Left lung (tissue), 10 donors: Measurements from ENCODE around the gene OR9Q1. TPM values are rescaled to one million over a fixed set of nuclear protein-coding genes. Genes with fewer than 3 reads are reported as not detected.

ENCODE experiments used
- ATAC-seq: fragments of 200-7000 bp; cut with Tn5 transposase; one replicate; pipeline ENCODE4 v1.9.1; 2020; ENCODE audit warnings: moderate library complexity
- DNase-seq, 4 donors: peaks; one replicate each; pipeline ENCODE4 v3.0.0-alpha.2; 2013 to 2020
- H3K27ac ChIP-seq, 2 donors: fragments of 200-600 bp; sonication (generic) in 1 of 2; one replicate each; pipeline versions ENCODE4 v1.5.0 to v1.8.0; 2020 to 2021
- H3K27me3 ChIP-seq, 2 donors: fragments of 200-600 bp; sonication (generic) in 1 of 2; one replicate each; pipeline versions ENCODE4 v1.5.0 to v1.8.0; 2020 to 2021
- H3K36me3 ChIP-seq, 2 donors: fragments of 200-600 bp; sonication (generic) in 1 of 2; one replicate each; pipeline versions ENCODE4 v1.5.0 to v1.8.0; 2020 to 2021
- H3K4me1 ChIP-seq, 2 donors: fragments of 200-600 bp; one replicate each; pipeline ENCODE4 v1.8.0; 2021
- H3K4me3 ChIP-seq, 2 donors: fragments of 200-600 bp; sonication (generic) in 1 of 2; one replicate each; pipeline versions ENCODE4 v1.5.0 to v1.8.0; 2020 to 2021; ENCODE audit warnings: mild to moderate bottlenecking in 1 of 2
- H3K9me3 ChIP-seq, 2 donors: fragments of 200-600 bp; sonication (generic) in 1 of 2; one replicate each; pipeline versions ENCODE4 v1.5.0 to v1.8.0; 2020 to 2021
- intact Hi-C, 2 donors: fragments of 100-400 bp; cut with DNase I; formaldehyde crosslinking; loops; one replicate each; pipeline versions ENCODE4 v1.11.2 to v1.14.2; 2022
- polyA plus RNA-seq, 6 donors: library from polyadenylated mRNA; unstranded; fragments of 120-200 nt; gene quantifications; one replicate each; pipeline ENCODE4 v1.2.1, GENCODE V29; 2013; ENCODE audit not compliant: insufficient read length in 6 of 6
- total RNA-seq, 2 donors: library from RNA; stranded (reverse); fragmentation: NEBNext Ultra II Directional; extraction: Animal tissue kit (Norgen Biotek cat#: 25700); gene quantifications; one replicate each; pipeline ENCODE4 v1.2.1, GENCODE V29; 2021
- TF ChIP-seq, protein P1 (sequence below), 2 donors: fragments of 200-600 bp; sonication (generic) in 1 of 2; IDR thresholded peaks; one replicate each; pipeline versions ENCODE4 v1.5.0 to v1.8.0; 2021; ENCODE audit warnings: antibody characterized with exemption in 2 of 2
- donor health status: DM: no; HTN: yes; CAD: no.
- donor health status: DM: no; HTN: no; CAD: no.

Gene OR9Q1
- total and polyA plus RNA-seq, 8 donors = 0.07 TPM; not detected in 7

DNA sequence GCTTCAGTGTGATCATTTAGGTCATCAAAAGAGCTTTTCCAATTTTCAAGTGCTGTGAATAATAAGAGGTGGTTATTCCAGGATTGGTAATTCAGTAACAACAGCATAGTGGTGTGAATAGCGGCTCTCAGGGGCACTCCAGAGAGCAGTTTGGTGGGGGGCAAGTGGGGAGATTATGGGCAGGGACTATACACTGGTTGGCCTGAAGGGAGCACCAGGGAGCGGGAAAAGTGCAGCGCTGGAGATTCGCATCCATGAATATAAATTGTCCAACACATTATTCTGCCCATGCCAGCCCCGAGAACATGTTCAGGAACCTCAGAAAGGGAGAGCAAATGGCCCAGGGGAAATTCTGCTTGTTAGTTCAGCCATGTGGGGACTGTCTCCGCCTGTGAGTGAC, 45.0 kb downstream of the OR9Q1 start:
- ATAC-seq = no peak

DNA sequence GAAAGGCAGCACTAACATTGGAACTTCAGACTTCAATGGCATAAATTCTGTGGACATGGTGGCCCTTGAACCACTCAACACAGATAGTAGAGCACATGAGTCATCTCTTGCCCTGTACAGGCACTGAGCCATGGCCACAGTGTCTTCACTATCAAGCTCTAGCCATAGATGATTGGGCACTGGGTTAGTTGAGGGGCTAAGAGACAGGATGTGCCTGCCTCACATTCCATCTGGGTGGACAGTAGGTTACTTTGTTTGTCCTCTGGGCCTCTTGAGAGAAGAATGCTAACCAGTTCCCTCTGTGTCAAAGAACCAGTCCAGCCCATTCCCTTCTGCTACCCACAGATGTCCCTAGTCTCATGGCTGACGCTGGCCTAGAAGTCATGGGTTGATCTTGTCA, 46.9 kb downstream of the OR9Q1 start:
- TF ChIP-seq, protein P1, sequence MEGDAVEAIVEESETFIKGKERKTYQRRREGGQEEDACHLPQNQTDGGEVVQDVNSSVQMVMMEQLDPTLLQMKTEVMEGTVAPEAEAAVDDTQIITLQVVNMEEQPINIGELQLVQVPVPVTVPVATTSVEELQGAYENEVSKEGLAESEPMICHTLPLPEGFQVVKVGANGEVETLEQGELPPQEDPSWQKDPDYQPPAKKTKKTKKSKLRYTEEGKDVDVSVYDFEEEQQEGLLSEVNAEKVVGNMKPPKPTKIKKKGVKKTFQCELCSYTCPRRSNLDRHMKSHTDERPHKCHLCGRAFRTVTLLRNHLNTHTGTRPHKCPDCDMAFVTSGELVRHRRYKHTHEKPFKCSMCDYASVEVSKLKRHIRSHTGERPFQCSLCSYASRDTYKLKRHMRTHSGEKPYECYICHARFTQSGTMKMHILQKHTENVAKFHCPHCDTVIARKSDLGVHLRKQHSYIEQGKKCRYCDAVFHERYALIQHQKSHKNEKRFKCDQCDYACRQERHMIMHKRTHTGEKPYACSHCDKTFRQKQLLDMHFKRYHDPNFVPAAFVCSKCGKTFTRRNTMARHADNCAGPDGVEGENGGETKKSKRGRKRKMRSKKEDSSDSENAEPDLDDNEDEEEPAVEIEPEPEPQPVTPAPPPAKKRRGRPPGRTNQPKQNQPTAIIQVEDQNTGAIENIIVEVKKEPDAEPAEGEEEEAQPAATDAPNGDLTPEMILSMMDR (IDR thresholded peaks at IDR 0.05) = no peak
- H3K4me3 ChIP-seq = no peak overlapping the region
- DNase-seq (no peak), ATAC-seq (no peak)
- H3K36me3 ChIP-seq = no peaks in the 10 kb centered on the region
- H3K27ac ChIP-seq = no peak overlapping the region
- no peaks in the 10 kb centered on the region for H3K27me3 ChIP-seq
- no peaks in the 10 kb centered on the region for H3K4me1 ChIP-seq
- intact Hi-C loops = no loop called here
- H3K9me3 ChIP-seq = no peaks in the 10 kb centered on the region

More for the DNA sequence above, 45.0 kb downstream of the OR9Q1 start:
- H3K4me3 ChIP-seq = no peak overlapping the region
- intact Hi-C loops = no loop called here
- no peaks in the 10 kb centered on the region for H3K36me3 ChIP-seq
- DNase-seq = no peak
- H3K27ac ChIP-seq = no peak overlapping the region
- no peaks in the 10 kb centered on the region for H3K4me1 ChIP-seq
- no peaks in the 10 kb centered on the region for H3K9me3 ChIP-seq
- no peaks in the 10 kb centered on the region for H3K27me3 ChIP-seq
- TF ChIP-seq, protein P1 (IDR thresholded peaks at IDR 0.05) = no peak

DNA sequence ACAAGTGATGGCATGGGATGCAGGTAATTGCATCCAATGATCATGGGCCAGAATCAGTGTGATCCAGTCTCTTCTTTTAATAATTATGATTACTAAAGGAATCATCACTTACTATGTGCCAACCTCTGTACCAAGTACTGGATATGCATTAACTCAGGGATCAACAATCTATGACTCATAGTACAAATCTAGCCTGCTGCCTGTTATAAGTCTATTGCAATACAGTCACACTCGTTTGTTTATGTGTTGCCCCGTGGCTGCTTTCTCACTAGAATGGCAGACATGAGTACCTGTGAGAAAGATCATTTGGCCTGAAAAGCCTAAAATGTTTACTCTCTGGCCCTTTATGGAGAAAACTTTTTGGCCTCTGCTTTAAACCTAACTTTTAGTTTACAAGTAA, 52.1 kb downstream of the OR9Q1 start:
- Histone ChIP-seq H3K27me3 (no peaks in the 10 kb centered on the region), H3K36me3 (no peaks in the 10 kb centered on the region), H3K9me3 (no peaks in the 10 kb centered on the region), H3K4me3 (no peak overlapping the region), H3K27ac (no peak overlapping the region), H3K4me1 (no peaks in the 10 kb centered on the region)
- intact Hi-C loops = no loop called here
- TF ChIP-seq, protein P1 (IDR thresholded peaks at IDR 0.05) = no peak
- DNase-seq (no peak), ATAC-seq (no peak)

DNA sequence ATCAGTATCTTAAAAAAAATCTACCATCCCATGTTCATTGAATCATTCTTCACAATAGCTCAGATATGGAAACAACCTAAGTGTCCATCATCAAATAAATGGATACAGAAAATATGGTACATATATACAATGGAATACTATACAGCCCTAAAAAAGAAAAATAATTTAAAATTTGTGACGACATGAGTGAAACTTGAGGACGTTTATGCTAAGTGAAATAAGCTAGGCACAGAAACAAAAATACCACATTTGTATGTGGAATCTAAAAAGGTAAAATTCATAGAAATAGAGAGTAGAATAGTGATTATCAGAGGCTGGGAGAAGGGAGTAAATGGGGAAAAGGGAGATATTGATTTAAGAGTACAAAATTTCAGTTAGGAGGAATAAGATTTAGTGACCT, 62.8 kb downstream of the OR9Q1 start:
- Histone ChIP-seq H3K36me3 (no peaks in the 10 kb centered on the region), H3K9me3 (peaks cover 0 to 20% of the 10 kb centered on the region in 2 donors), H3K27me3 (no peaks in the 10 kb centered on the region), H3K27ac (no peak overlapping the region), H3K4me3 (no peak overlapping the region), H3K4me1 (no peaks in the 10 kb centered on the region)
- TF ChIP-seq, protein P1 (IDR thresholded peaks at IDR 0.05) = no peak
- ATAC-seq (no peak), DNase-seq (no peak)
- intact Hi-C loops = no loop called here

DNA sequence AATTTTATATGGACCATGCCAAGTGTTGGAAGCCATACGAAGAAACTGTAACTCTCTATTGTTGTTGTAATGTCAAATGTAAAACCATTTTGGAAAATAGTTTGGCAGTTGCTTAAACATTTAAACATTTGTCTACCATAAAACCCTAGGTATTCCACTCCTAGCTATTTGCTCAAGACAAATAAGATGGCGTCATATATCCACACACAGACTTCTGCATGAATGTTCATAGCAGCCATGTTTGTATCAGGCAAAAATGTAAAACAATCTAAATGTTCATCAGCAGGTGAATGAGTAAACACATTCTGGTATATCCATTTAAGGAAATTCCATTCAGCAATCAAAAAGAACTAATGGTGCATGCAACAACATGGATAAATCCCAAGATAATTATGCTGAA, 73.8 kb downstream of the OR9Q1 start:
- ATAC-seq = no peak
- Histone ChIP-seq H3K27ac (no peak overlapping the region), H3K9me3 (peaks cover 0 to 7% of the 10 kb centered on the region in 2 donors), H3K27me3 (no peaks in the 10 kb centered on the region), H3K4me3 (no peak overlapping the region), H3K36me3 (no peaks in the 10 kb centered on the region), H3K4me1 (no peaks in the 10 kb centered on the region)
- no peak for DNase-seq
- intact Hi-C loops = no loop called here
- TF ChIP-seq, protein P1 (IDR thresholded peaks at IDR 0.05) = no peak
